Left ventricle myocardium superior (tissue), 1 donor: ENCODE data around the gene LRP10. TPM values are rescaled to one million over a fixed set of nuclear protein-coding genes. Genes with fewer than 3 reads are reported as not detected.
"Not testable (repeated sequence)": the region's sequence is repeated elsewhere in the genome, so short reads cannot be mapped to it uniquely, and the experiment has no call there.

Source experiments
- ATAC-seq: fragments of 200-7000 bp; cut with Tn5 transposase; one replicate; pipeline ENCODE4 v1.9.1; 2020; ENCODE audit warnings: mild to moderate bottlenecking, moderate library complexity
- DNase-seq: peaks from one replicate; pipeline ENCODE4 v3.0.0-alpha.2; 2020
- intact Hi-C: fragments of 100-400 bp; cut with micrococcal nuclease; formaldehyde crosslinking; loops from one replicate; pipeline ENCODE4 v1.11.0; 2022
- total RNA-seq: library from RNA; stranded (reverse); fragmentation: NEBNext Ultra II Directional; extraction: Animal tissue kit (Norgen Biotek cat#: 25700); gene quantifications from one replicate; pipeline ENCODE4 v1.2.1, GENCODE V29; 2021
- donor health status: DM: no; HTN: yes; CAD: no; lungs with severe emphysema.

Gene LRP10
- total RNA-seq, 1 donor from 2014 or later, result 61.9 TPM

DNA sequence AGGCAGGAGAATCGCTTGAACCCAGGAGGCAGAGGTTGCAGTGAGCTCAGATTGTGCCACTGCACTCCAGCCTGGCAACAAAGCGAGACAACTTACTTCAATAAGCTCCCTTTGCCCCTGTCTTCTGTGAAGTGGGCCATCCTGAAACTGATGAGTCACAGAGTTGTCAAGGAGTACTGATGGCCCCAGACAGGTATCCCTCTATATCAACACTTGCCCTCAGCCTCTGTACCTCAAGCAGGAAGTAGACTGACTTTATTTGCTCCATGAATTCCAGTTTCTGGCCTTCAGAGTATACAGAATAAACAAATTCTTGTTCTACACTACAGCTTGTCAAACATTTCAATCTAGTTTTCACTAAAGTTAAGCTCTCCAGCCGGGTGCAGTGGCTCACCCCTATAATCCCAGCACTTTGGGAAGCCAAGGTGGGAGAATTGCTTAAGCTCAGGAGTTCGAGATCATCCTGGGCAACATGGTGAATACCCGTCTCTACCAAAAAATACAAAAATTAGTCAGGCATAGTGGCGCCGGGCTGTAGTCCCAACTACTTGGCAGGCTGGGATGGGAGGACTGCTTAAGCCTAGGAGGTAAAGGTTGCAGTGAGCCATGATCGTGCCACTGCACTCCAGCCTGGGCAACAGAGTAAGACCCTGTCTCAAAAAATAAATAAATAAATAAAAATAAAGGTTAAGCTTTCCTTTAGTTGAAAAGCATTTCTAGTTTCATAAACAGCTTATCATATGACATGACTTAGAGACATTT lies 16.4 kb upstream of the LRP10 start:
- ATAC-seq (no peak), DNase-seq (no peak)
- intact Hi-C loops, result loop anchor here (10.0 kb wide), 1 partner anchor 290 kb away; no protein-coding TSS in a partner anchor

DNA sequence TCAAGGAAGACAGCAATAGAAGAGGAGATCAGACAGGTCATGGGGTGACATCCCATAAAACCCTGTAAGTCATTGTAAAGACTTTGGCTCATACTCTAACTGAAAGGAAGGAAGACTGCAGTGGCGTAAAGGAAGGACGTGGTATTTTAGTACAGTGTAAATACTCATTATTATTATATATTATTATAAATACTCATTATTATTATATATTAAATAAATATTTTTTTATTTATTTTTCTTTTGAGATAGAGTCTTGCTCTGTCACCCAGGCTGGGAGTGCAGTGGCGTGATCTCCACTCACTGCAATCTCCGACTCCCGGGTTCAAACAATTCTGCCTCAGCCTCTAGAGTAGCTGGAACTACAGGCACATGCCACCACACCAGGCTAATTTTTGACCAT lies 15.1 kb upstream of the LRP10 start:
- intact Hi-C loops, result loop anchor here (10.0 kb wide), 1 partner anchor 292 kb away; no protein-coding TSS in a partner anchor
- no peak for ATAC-seq
- no peak for DNase-seq

DNA sequence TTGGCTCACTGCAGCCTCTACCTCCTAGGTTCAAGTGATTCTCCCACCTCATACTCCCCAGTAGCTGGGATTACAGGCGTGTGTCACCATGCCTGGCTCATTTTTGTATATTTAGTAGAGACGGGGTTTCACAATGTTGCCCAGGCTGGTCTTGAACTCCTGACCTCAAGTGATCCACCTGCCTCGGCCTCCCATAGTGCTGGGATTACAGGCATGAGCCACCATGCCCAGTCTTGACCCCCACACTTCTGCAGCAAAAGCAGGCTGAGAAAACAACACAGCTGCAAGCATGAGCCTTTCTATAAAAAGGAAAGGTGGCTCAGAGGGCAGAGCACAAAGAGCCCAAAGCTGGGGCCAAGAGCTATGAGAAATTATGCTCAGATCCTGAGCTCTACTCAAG lies 11.2 kb upstream of the LRP10 start:
- ATAC-seq, DNase-seq, intact Hi-C loops: not testable (repeated sequence)

DNA sequence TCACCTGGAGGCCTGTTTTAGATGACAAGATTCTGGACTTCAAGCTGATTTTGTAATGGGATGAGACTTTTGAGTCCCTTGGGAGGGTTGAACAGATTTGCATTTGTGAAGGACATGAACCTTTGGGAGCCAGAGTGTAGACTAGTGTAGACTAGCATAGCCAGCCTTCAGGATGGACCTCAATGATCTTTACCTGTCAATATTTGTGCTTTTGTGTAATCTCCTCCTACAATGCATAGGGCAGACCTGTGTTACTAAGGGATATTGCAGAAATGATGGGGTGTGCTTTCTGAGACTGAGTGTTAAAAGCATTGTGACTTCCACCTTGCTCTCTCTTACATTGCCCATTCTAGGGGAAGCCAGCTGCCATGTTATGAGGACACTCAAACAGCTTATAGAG lies 9.9 kb upstream of the LRP10 start:
- no peak for ATAC-seq
- no peak for DNase-seq
- intact Hi-C loops, result no loop called here

DNA sequence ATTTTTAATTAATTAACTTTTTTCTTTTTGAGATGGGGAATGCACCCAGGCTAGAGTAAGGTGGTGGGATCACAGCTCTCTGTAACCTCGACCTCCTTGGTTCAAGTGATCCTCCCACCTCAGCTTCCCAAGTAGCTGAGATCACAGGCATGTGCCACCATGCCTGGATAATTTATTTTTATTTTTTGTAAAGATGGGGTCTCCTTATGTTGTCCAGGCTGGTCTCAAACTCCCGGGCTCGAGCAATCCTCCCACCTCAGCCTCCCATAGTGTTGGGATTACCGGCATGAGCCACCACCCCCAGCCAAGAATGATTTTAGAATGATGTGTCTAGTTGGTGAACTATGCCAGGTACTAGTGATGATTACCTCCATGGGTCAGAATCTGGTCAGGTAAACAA lies 6.6 kb upstream of the LRP10 start:
- no peak for DNase-seq
- ATAC-seq, result no peak
- intact Hi-C loops, result no loop called here

DNA sequence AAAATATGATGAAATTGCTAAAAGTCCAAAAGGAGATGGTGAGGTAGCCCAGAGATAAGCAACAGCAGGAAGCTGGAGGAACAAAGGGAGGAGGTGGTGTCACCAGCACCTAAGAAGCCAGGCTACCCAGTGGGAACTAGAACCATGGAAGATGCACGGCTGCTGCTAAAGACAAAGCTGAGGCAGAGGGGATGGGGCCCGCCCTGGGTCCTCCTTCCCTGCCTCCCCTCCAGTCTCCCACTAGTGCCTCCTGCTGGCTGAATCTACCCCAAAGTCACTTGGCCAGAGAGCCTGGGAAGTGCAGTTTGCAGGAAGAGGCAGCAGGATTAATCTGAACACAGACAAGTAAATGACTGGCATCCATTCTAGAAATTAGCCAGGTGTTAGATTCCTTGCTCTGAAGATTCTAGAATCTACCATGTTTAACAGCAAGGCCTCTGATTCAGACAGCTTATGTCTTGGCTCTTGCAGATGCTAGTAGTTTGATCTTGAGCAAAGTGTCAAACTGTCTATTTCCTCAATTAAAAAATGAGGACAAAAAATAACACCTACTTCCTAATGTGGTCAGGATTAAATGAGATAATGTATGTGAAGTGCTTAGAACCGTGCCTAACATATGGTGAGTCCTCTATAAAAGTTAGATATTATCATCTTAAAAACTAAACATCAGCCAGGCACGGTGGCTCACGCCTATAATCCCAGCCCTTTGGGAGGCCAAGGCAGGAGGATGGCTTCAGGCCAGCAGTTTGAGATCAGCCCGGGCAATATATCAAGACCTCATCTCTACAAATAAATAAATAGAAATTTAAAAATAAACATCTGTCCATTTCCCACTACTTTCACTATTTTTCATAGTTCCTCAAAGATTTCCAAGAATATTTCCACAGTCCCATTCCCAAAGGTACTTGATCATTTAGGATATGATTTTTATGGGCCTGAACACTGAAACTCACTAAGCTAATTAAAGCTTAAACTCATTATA lies 5.8 kb upstream of the LRP10 start:
- DNase-seq (no peak), ATAC-seq (no peak)
- intact Hi-C loops, result no loop called here

DNA sequence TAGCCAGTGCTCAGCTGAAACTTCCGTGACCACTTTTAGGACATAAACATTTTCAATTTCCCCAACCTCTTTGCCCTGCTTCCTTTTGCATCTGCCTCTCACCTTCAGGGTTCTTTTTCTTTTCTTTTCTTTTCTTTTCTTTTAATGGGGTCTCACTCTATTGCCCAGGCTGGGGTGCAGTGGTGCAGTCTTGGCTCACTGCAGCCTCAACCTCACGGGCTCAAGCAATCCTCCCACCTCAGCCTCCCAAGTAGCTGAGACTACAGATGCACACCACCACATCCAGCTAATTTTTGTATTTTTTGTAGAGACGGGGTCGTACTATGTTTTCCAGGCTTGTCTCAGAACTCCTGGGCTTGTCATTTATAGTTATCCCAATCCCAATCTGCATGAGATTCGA lies 4.7 kb upstream of the LRP10 start:
- DNase-seq (no peak), ATAC-seq (no peak)
- intact Hi-C loops, result no loop called here

DNA sequence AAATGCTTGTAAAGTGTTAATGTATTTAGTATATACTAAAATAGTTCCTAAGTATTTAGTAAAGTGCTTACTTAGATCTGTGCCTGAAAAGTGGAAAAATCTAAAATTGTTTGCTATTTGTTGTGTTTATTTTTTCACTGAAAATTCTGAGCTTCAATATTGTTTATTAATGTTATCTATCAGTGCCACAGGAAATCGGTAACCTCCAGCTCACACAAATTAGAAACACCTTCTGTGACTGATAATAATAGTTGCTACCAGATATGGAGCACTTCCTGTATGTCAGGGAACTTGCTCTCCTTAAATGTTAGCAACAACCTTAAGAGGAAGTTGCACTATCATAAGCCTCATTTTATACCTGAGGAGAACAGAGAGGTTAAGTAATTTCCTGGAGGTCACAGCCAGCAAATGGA lies 723 bp upstream of the LRP10 start:
- DNase-seq (no peak), ATAC-seq (peak; percentile 20)
- intact Hi-C loops, result no loop called here

DNA sequence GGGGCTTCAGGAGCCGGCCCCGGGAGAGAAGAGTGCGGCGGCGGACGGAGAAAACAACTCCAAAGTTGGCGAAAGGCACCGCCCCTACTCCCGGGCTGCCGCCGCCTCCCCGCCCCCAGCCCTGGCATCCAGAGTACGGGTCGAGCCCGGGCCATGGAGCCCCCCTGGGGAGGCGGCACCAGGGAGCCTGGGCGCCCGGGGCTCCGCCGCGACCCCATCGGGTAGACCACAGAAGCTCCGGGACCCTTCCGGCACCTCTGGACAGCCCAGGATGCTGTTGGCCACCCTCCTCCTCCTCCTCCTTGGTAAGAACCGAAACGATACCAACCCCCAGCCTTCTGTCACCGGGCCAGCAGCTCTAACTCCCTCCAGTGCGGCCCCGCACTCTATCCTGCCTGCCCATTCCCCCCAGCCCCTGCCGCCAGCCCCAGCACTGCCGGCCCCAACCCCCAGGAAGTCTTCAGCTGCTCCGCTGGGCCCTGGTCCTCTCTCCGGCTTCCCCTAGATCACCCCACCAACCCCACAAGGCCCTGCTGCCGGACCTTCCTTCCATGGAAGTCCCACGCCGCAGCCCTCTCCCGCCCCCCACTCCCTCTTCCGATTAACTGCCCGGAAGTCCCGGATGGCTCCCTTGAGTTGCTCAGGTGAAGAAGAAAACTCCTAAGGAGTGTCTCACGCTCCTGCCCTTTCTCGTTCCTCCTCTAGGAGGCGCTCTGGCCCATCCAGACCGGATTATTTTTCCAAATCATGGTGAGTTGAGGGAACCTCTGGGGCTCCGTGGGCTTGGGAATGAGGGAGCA lies 693 bp downstream of the LRP10 start:
- intact Hi-C loops, result no loop called here
- DNase-seq (peak; percentile 80), ATAC-seq (peak; percentile 58)

DNA sequence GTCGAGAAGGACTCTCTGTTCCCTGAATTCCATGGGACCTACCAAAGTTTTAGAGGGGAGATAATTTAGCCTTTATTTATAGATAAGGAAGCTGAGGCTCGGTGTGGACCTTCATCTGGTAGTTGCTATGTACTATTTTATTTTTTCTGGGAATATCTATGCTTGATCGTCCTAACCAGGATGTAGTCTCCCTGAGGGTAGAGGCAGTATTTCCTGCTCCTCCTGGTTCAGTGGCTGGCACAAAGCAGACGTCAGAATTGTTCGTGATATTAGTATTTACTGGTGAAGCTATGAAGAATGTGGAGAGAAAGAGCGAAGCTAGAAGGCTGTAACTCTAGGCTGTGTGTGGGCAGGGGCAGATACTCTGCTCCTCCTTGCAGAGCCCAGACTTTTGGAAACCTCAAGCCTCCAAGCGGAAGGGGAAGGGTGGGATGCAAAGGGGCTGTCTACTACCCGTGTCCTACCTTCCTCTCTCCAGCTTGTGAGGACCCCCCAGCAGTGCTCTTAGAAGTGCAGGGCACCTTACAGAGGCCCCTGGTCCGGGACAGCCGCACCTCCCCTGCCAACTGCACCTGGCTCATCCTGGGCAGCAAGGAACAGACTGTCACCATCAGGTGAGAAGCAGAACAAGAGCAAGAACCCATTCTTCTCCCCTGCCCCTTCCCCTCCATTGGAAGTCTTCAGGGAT lies 1.4 kb downstream of the LRP10 start:
- DNase-seq (no peak), ATAC-seq (no peak)
- intact Hi-C loops, result no loop called here

DNA sequence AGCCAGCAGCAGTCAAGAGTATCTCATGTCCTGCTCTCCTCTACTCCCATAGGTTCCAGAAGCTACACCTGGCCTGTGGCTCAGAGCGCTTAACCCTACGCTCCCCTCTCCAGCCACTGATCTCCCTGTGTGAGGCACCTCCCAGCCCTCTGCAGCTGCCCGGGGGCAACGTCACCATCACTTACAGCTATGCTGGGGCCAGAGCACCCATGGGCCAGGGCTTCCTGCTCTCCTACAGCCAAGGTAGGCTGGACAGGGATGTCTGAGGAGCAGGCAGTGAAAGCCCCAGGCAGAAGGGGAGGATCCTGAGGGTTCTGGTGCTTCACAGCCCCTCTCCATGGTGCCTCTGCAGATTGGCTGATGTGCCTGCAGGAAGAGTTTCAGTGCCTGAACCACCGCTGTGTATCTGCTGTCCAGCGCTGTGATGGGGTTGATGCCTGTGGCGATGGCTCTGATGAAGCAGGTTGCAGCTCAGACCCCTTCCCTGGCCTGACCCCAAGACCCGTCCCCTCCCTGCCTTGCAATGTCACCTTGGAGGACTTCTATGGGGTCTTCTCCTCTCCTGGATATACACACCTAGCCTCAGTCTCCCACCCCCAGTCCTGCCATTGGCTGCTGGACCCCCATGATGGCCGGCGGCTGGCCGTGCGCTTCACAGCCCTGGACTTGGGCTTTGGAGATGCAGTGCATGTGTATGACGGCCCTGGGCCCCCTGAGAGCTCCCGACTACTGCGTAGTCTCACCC lies 3.6 kb downstream of the LRP10 start:
- no peak for ATAC-seq
- intact Hi-C loops, result no loop called here
- DNase-seq, result no peak

DNA sequence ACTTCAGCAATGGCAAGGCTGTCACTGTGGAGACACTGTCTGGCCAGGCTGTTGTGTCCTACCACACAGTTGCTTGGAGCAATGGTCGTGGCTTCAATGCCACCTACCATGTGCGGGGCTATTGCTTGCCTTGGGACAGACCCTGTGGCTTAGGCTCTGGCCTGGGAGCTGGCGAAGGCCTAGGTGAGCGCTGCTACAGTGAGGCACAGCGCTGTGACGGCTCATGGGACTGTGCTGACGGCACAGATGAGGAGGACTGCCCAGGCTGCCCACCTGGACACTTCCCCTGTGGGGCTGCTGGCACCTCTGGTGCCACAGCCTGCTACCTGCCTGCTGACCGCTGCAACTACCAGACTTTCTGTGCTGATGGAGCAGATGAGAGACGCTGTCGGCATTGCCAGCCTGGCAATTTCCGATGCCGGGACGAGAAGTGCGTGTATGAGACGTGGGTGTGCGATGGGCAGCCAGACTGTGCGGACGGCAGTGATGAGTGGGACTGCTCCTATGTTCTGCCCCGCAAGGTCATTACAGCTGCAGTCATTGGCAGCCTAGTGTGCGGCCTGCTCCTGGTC lies 4.3 kb downstream of the LRP10 start:
- ATAC-seq (no peak), DNase-seq (no peak)
- intact Hi-C loops, result no loop called here

DNA sequence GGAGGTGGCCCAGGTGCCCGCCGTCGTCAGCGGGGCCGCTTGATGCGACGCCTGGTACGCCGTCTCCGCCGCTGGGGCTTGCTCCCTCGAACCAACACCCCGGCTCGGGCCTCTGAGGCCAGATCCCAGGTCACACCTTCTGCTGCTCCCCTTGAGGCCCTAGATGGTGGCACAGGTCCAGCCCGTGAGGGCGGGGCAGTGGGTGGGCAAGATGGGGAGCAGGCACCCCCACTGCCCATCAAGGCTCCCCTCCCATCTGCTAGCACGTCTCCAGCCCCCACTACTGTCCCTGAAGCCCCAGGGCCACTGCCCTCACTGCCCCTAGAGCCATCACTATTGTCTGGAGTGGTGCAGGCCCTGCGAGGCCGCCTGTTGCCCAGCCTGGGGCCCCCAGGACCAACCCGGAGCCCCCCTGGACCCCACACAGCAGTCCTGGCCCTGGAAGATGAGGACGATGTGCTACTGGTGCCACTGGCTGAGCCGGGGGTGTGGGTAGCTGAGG lies 5.5 kb downstream of the LRP10 start:
- ATAC-seq, result no peak
- DNase-seq, result no peak
- intact Hi-C loops, result no loop called here

DNA sequence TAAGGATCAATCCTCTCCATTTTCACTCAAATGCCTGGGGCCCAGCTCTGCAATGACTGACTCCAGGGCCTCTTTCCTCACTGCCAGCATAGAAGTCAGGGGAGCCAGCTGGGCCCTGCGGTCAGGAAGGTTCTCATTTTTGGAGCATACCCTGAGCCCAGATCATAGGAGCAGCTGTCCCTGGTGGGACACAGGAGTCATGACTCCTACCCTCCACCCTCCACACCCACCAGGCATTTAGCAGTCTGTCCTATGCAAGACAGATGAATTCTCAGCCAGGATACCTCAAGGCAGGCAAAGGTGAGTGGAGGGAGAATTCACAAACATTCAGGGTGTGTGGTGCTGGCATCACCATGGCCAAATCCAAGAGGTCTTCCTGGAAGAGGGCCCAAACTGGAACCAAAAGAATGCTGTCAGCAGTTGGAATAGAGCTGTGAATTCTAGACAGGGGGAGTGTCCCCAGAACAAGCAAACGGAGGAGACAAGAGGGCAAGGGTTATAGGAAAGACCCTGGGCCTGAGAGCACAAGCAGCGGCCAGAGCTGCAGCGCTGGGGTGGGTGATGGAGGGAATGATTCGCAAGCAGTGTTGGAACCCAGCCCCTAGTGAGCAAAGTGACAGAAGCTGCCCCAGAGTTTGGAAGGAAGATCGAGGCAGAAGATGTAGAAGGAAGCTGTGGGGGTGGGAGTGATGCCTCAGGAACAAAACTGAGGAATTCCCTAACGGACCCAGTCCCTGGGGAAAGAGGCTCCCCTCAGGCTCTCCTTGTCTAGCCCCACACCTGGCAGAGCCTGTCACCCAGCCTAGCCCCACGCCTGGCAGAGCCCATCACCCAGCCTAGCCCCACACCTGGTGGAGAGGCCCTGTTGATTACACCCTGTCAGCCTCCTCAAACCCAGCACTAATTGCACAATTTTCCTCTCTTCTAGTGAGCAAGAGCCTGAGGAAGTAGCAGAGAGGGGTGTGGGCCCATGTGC lies 7.0 kb downstream of the LRP10 start:
- ATAC-seq (no peak), DNase-seq (no peak)
- intact Hi-C loops, result no loop called here

DNA sequence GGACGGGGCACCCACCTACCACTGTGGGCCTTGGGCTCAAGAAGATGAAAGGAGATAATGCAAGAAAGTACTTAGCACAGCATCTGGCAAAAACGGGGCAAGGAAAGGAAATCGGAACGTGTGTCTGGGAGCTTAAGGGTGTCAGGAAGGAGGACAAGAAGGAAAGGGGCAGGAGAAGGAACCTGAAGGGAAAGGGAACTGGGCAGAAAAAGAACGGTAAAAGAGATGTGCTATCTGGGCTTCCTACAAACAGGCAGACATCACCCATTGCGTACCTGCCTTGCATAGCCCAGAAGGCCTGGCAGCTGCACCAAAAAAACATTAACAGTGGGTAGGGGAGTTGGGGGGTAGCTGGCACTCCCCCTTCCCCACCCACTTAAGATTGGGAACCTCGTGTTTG lies 10.5 kb downstream of the LRP10 start:
- intact Hi-C loops, result no loop called here

DNA sequence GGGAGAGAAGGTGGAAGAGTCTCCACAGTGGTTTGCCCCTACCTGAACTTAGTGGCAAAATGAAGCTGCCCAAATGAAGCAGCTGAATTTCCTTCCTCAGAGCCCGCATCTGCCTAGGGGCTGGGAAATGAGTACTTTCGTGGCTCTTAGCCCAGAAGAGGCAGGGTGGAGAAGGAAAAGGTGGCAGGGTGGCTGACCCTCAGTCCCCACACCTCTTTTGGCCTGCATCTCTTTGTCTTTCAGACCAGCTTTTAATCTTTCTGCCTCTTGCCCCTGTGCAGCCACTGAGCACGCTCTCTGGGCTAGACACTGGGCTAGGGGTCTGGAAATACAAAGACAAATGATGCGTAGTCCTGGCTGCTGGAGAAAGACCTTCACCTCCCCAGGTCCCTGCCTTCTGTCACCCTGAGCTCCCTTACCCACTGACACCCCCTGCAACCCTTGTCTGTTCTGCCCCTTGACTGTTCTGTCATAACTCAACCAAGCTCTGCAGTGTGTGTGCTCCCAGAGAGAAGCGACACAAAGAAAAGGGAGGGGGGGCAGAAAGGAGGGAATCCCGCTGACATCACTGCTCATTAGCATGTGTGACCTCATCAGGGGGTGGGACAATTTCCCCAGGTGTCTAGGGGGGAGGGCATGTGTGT lies 11.1 kb downstream of the LRP10 start:
- ATAC-seq, result no peak
- intact Hi-C loops, result no loop called here
- no peak for DNase-seq

More for the DNA sequence above, 10.5 kb downstream of the LRP10 start:
- DNase-seq (no peak), ATAC-seq (no peak)
